CD4-positive, alpha-beta T cell (primary cell): ENCODE results near the gene VWF. TPM values are rescaled to one million over a fixed set of nuclear protein-coding genes. Genes with fewer than 3 reads are reported as not detected.

Experiments used
- ATAC-seq: fragments of 200-7000 bp; cut with Tn5 transposase; one replicate; pipeline ENCODE4 v1.10.0; 2022; ENCODE audit warnings: mild to moderate bottlenecking; ENCODE audit not compliant: poor library complexity
- CTCF ChIA-PET: fragments of 350-600 bp; sonication (Branson Sonifier 250); formaldehyde crosslinking; loops from one replicate; lab custom pipeline; 2021; ENCODE audit warnings: antibody characterized with exemption, inconsistent platforms; lab: Charles Lee
- POLR2A ChIA-PET: fragments of 350-600 bp; sonication (Branson Sonifier 250); formaldehyde crosslinking; loops from one replicate; lab custom pipeline; 2021; ENCODE audit warnings: antibody characterized with exemption, inconsistent platforms; lab: Charles Lee
- DNase-seq, 14 experiments: peaks; one replicate each; pipeline ENCODE4 v3.0.0-alpha.2; 2013 to 2020; ENCODE audit warnings: mixed read lengths in 2 of 14
- H3K27ac ChIP-seq, 2 donors: one replicate each; pipeline versions ENCODE4 v1.5.1 to v1.7.0; 2013; ENCODE audit warnings: low read length in 2 of 2, low read depth in 1 of 2, mild to moderate bottlenecking in 1 of 2
- H3K27me3 ChIP-seq, 2 experiments: 1 replicate in 1 of 2; 2 replicates in 1 of 2; pipeline versions ENCODE4 v1.6.1 to v1.7.0; 2013; ENCODE audit warnings: low read length in 2 of 2, control low read depth in 1 of 2, mild to moderate bottlenecking in 1 of 2, moderate library complexity in 1 of 2; ENCODE audit not compliant: insufficient read depth in 2 of 2, control insufficient read depth in 1 of 2
- H3K36me3 ChIP-seq: one replicate; pipeline ENCODE4 v1.6.1; 2013; ENCODE audit warnings: low read length, control low read depth; ENCODE audit not compliant: insufficient read depth
- H3K4me1 ChIP-seq: one replicate; pipeline ENCODE4 v1.6.1; 2013; ENCODE audit warnings: low read length, control low read depth; ENCODE audit not compliant: insufficient read depth
- H3K4me3 ChIP-seq: one replicate; pipeline ENCODE4 v1.5.1; 2013; ENCODE audit warnings: mild to moderate bottlenecking, low read length, moderate library complexity
- H3K9me3 ChIP-seq, 2 experiments: 1 replicate in 1 of 2; 2 replicates in 1 of 2; pipeline versions ENCODE4 v1.6.1 to v1.7.0; 2013; ENCODE audit warnings: low read length in 2 of 2, mild to moderate bottlenecking in 2 of 2, control low read depth in 1 of 2, moderate library complexity in 1 of 2; ENCODE audit not compliant: control insufficient read depth in 1 of 2, insufficient read depth in 1 of 2
- H3K27ac Mint-ChIP-seq: one replicate; pipeline ENCODE4 v1.8.0; 2020; ENCODE audit warnings: mixed read lengths
- H3K27me3 Mint-ChIP-seq: one replicate; pipeline ENCODE4 v1.8.0; 2021; ENCODE audit warnings: mixed read lengths
- H3K36me3 Mint-ChIP-seq: one replicate; pipeline ENCODE4 v1.8.0; 2021; ENCODE audit warnings: low read depth, mixed read lengths
- H3K4me1 Mint-ChIP-seq: one replicate; pipeline ENCODE4 v1.8.0; 2021; ENCODE audit warnings: low read depth, mixed read lengths
- H3K4me3 Mint-ChIP-seq: one replicate; pipeline ENCODE4 v1.8.0; 2020; ENCODE audit warnings: mild to moderate bottlenecking, mixed read lengths
- H3K9me3 Mint-ChIP-seq: one replicate; pipeline ENCODE4 v1.8.0; 2020; ENCODE audit warnings: mixed read lengths
- intact Hi-C, 2 experiments: fragments of 100-400 bp; cut with DNase I in 1 of 2; cut with micrococcal nuclease in 1 of 2; formaldehyde crosslinking; loops; one replicate each; pipeline versions ENCODE4 v1.15.1 to v1.9.0; 2023 to 2025; cut with DNase I, micrococcal nuclease
- total RNA-seq, 174 experiments: library from RNA in 2 of 174; stranded (reverse) in 2 of 174; gene quantifications; one replicate each; pipeline ENCODE4 v1.2.3 and lab custom pipeline; 2021 to 2026
- TF ChIP-seq, protein P1 (sequence below): fragments of 200-600 bp; IDR thresholded peaks from one replicate; pipeline ENCODE4 v1.8.0; 2022; ENCODE audit warnings: antibody characterized with exemption, mild to moderate bottlenecking

VWF gene
- total RNA-seq, 2 experiments from 2014 or later, result 0.20 TPM; not detected in 1

DNA sequence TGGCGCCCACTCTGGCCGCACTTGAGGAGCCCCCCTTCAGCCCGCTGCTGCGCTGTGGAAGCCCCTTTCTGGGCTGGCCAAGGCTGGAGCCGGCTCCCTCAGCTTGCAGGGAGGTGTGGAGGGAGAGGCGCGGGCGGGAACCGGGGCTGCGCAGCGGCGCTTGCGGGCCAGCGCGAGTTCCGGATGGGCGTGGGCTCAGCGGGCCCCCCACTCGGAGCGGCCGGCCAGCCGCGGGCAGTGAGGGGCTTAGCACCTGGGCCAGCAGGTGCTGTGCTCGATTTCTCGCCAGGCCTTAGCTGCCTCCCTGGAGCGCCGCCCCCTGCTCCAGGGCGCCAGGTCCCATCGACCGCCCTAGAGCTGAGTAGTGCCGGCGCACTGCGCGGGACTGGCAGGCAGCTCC is 8.0 kb upstream of the VWF start:
- Mint-ChIP-seq H3K36me3 (no peaks in the 10 kb centered on the region), H3K27me3 (no peaks in the 10 kb centered on the region), H3K9me3 (no peaks in the 10 kb centered on the region), H3K4me3 (no peak overlapping the region), H3K4me1 (no peaks in the 10 kb centered on the region), H3K27ac (no peak overlapping the region)
- ATAC-seq (no peak), DNase-seq (no peak)
- ChIA-PET CTCF (interaction anchor here (2.1 kb wide), 1 partner anchor 9 kb away, joined by 4 read pairs; no protein-coding TSS in a partner anchor), POLR2A (no interaction called here)
- Histone ChIP-seq H3K27me3 (no peaks in the 10 kb centered on the region), H3K36me3 (no peaks in the 10 kb centered on the region), H3K9me3 (peaks cover 0 to 8% of the 10 kb centered on the region in 2 experiments), H3K27ac (no peak overlapping the region), H3K4me3 (no peak overlapping the region), H3K4me1 (no peaks in the 10 kb centered on the region)
- intact Hi-C loops, result no loop called here
- TF ChIP-seq, protein P1, sequence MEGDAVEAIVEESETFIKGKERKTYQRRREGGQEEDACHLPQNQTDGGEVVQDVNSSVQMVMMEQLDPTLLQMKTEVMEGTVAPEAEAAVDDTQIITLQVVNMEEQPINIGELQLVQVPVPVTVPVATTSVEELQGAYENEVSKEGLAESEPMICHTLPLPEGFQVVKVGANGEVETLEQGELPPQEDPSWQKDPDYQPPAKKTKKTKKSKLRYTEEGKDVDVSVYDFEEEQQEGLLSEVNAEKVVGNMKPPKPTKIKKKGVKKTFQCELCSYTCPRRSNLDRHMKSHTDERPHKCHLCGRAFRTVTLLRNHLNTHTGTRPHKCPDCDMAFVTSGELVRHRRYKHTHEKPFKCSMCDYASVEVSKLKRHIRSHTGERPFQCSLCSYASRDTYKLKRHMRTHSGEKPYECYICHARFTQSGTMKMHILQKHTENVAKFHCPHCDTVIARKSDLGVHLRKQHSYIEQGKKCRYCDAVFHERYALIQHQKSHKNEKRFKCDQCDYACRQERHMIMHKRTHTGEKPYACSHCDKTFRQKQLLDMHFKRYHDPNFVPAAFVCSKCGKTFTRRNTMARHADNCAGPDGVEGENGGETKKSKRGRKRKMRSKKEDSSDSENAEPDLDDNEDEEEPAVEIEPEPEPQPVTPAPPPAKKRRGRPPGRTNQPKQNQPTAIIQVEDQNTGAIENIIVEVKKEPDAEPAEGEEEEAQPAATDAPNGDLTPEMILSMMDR, result no peak

GRCh38 chr12:6125310-6125608 is 789 bp upstream of the VWF start:
- DNase-seq, result no peak
- TF ChIP-seq, protein P1, result no peak
- no peak for ATAC-seq
- intact Hi-C loops, result no loop called here
- ChIA-PET POLR2A (no interaction called here), CTCF (no interaction called here)
- Histone ChIP-seq H3K4me1 (no peaks in the 10 kb centered on the region), H3K9me3 (no peaks in the 10 kb centered on the region), H3K27me3 (peaks cover 0 to 3% of the 10 kb centered on the region in 2 experiments), H3K36me3 (no peaks in the 10 kb centered on the region), H3K4me3 (no peak overlapping the region), H3K27ac (no peak overlapping the region)
- no peaks in the 10 kb centered on the region for H3K4me1 Mint-ChIP-seq
- H3K36me3 Mint-ChIP-seq, result no peaks in the 10 kb centered on the region
- H3K9me3 Mint-ChIP-seq, result no peaks in the 10 kb centered on the region
- no peaks in the 10 kb centered on the region for H3K27me3 Mint-ChIP-seq
- no peak overlapping the region for H3K27ac Mint-ChIP-seq
- H3K4me3 Mint-ChIP-seq, result no peak overlapping the region

DNA sequence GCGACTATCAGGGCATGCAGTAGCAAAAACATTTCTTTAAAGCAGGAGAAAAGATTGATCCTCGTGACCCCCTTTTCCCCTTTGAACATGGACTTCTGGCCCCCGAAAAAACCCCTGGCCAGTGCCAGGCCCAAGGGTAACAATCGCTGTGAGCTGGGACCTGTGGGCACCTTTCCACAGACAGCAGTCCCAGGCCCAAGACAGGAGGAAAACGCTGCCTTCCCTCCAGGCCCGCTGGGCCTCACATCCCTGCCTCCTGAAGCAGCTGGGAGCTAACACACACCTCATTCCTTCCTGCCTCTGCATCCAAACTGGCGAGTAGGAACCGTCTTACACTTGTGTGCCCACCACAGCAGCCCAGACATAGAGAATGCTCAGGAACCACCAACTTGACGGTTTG is 1.2 kb downstream of the VWF start:
- CTCF ChIA-PET, result no interaction called here

More for the DNA sequence above, 1.2 kb downstream of the VWF start:
- Histone ChIP-seq H3K4me3 (no peak overlapping the region), H3K27ac (no peak overlapping the region), H3K27me3 (peaks cover 0 to 3% of the 10 kb centered on the region in 2 experiments), H3K4me1 (no peaks in the 10 kb centered on the region), H3K9me3 (no peaks in the 10 kb centered on the region), H3K36me3 (no peaks in the 10 kb centered on the region)
- no peak for DNase-seq
- POLR2A ChIA-PET, result no interaction called here
- TF ChIP-seq, protein P1, result no peak
- Mint-ChIP-seq H3K27me3 (no peaks in the 10 kb centered on the region), H3K4me1 (no peaks in the 10 kb centered on the region), H3K9me3 (no peaks in the 10 kb centered on the region), H3K27ac (no peak overlapping the region), H3K36me3 (no peaks in the 10 kb centered on the region), H3K4me3 (no peak overlapping the region)
- no peak for ATAC-seq
- intact Hi-C loops, result no loop called here
